ENCODE results near the gene SHOX. TPM values are rescaled to one million over a fixed set of nuclear protein-coding genes. Genes with fewer than 3 reads are reported as not detected.

Gene SHOX
- polyA plus RNA-seq, 2 of the 4 experiments (the other 2 are of a cell fraction): not detected

DNA sequence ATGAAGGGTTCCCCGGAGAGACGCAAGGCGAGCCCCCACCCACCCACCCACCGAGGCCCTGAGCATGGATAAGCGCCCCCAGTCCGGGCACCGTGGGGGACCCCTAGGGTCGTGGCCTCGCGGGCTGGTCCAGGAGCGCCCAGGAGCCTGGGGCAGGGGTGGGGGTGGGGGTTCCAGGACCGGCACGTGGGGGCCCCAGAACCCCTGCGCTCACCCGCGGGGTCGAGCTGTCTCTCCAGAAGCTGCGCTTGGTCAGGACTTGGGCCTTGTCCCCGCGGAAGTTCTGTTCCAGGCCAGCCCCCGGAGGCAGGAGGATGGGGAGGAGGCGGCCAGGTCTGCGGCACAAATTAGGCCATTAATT is 11.2 kb upstream of the SHOX start:
- WGBS (ENCODE audit: missing lambda C conversion rate): 39% methylated on average over 4 of the region's 23 CpGs
- POLR2A ChIA-PET: no interaction called here
- DNase-seq (ENCODE audit: low read depth in 1 of 2, low spot score in 1 of 2) (no peak), ATAC-seq (no peak), FAIRE-seq (no peak)
- Histone ChIP-seq H3K4me1 (no peaks in the 10 kb centered on the region), H3K27ac (no peak overlapping the region), H3K4me2 (no peak overlapping the region), H3K4me3 (no peak overlapping the region), H3K9me3 (no peaks in the 10 kb centered on the region)
- TF ChIP-seq EP300 (IDR thresholded peaks at IDR 0.05) (no peak), BHLHE40 (IDR thresholded peaks at IDR 0.05; ENCODE audit: low read depth, low read length) (no peak), EHF (CRISPR knock-in tag; IDR thresholded peaks at IDR 0.05) (no peak), NR3C1 (IDR thresholded peaks at IDR 0.05) (no peak), ZFP36 (IDR thresholded peaks at IDR 0.05; ENCODE audit: borderline replicate concordance, partially characterized antibody) (no peak), ZC3H11A (IDR thresholded peaks at IDR 0.05) (no peak), SMC3 (IDR thresholded peaks at IDR 0.05) (no peak), KDM5A (IDR thresholded peaks at IDR 0.05) (no peak), ZSCAN20 (CRISPR knock-in tag; IDR thresholded peaks at IDR 0.05) (no peak), TP53 (CRISPR knock-in tag; IDR thresholded peaks at IDR 0.05) (no peak), CEBPB (IDR thresholded peaks at IDR 0.05) (no peak)
- TF ChIP-seq, protein P1, sequence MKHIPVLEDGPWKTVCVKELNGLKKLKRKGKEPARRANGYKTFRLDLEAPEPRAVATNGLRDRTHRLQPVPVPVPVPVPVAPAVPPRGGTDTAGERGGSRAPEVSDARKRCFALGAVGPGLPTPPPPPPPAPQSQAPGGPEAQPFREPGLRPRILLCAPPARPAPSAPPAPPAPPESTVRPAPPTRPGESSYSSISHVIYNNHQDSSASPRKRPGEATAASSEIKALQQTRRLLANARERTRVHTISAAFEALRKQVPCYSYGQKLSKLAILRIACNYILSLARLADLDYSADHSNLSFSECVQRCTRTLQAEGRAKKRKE (CRISPR knock-in tag; IDR thresholded peaks at IDR 0.05; ENCODE audit: low read depth): no peak
- TF ChIP-seq, protein P2, sequence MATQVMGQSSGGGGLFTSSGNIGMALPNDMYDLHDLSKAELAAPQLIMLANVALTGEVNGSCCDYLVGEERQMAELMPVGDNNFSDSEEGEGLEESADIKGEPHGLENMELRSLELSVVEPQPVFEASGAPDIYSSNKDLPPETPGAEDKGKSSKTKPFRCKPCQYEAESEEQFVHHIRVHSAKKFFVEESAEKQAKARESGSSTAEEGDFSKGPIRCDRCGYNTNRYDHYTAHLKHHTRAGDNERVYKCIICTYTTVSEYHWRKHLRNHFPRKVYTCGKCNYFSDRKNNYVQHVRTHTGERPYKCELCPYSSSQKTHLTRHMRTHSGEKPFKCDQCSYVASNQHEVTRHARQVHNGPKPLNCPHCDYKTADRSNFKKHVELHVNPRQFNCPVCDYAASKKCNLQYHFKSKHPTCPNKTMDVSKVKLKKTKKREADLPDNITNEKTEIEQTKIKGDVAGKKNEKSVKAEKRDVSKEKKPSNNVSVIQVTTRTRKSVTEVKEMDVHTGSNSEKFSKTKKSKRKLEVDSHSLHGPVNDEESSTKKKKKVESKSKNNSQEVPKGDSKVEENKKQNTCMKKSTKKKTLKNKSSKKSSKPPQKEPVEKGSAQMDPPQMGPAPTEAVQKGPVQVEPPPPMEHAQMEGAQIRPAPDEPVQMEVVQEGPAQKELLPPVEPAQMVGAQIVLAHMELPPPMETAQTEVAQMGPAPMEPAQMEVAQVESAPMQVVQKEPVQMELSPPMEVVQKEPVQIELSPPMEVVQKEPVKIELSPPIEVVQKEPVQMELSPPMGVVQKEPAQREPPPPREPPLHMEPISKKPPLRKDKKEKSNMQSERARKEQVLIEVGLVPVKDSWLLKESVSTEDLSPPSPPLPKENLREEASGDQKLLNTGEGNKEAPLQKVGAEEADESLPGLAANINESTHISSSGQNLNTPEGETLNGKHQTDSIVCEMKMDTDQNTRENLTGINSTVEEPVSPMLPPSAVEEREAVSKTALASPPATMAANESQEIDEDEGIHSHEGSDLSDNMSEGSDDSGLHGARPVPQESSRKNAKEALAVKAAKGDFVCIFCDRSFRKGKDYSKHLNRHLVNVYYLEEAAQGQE (IDR thresholded peaks at IDR 0.05): no peak
- TF ChIP-seq, protein P3, sequence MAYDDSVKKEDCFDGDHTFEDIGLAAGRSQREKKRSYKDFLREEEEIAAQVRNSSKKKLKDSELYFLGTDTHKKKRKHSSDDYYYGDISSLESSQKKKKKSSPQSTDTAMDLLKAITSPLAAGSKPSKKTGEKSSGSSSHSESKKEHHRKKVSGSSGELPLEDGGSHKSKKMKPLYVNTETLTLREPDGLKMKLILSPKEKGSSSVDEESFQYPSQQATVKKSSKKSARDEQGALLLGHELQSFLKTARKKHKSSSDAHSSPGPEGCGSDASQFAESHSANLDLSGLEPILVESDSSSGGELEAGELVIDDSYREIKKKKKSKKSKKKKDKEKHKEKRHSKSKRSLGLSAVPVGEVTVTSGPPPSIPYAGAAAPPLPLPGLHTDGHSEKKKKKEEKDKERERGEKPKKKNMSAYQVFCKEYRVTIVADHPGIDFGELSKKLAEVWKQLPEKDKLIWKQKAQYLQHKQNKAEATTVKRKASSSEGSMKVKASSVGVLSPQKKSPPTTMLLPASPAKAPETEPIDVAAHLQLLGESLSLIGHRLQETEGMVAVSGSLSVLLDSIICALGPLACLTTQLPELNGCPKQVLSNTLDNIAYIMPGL (CRISPR knock-in tag; IDR thresholded peaks at IDR 0.05; ENCODE audit: borderline replicate concordance): no peak
- TF ChIP-seq, protein P4, sequence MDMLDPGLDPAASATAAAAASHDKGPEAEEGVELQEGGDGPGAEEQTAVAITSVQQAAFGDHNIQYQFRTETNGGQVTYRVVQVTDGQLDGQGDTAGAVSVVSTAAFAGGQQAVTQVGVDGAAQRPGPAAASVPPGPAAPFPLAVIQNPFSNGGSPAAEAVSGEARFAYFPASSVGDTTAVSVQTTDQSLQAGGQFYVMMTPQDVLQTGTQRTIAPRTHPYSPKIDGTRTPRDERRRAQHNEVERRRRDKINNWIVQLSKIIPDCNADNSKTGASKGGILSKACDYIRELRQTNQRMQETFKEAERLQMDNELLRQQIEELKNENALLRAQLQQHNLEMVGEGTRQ (IDR thresholded peaks at IDR 0.05): no peak
- TF ChIP-seq, protein P5, sequence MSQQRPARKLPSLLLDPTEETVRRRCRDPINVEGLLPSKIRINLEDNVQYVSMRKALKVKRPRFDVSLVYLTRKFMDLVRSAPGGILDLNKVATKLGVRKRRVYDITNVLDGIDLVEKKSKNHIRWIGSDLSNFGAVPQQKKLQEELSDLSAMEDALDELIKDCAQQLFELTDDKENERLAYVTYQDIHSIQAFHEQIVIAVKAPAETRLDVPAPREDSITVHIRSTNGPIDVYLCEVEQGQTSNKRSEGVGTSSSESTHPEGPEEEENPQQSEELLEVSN (IDR thresholded peaks at IDR 0.05; ENCODE audit: borderline replicate concordance, low read depth): no peak
- TF ChIP-seq, protein P6, sequence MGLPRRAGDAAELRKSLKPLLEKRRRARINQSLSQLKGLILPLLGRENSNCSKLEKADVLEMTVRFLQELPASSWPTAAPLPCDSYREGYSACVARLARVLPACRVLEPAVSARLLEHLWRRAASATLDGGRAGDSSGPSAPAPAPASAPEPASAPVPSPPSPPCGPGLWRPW (IDR thresholded peaks at IDR 0.05): no peak
- CTCF ChIA-PET: no interaction called here

DNA sequence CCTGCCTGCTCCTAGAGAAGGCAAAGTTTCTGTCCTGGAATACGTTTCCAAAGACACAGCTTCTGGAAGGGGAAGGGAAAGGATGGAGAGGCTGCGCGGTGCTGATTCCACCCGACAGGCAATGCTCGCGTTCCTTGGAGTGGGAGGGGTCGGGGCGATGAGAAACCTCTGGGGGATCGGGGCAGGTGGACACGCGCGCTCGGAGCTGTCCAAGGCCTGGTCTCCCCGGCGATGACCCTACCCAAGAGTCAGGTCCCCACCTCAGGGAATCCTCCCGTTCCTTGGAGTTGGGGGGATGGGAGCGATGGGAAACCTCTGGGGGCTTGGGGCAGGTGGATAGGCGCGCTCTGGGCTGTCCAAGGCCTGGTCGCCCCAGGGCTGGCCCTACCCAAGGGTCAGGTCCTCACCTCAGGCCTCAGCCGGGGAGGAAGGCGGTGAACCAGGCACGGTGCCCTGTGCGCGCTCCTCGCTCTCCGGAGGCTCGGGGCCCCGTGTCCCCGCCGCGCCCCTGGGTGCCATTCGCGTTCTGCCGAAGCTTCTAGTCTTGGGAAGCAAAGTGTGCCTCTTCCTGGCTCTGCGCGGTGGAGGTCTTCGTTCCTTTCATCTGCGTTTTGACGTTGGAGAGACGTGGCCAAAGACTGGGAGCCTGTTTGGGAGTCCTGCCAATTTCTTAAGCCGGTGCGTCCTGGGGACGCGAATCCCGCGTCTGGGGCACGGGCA is 10.6 kb upstream of the SHOX start:
- WGBS (ENCODE audit: missing lambda C conversion rate): 64% methylated on average over 43 of the region's 48 CpGs
- Histone ChIP-seq H3K4me2 (no peak overlapping the region), H3K4me1 (no peaks in the 10 kb centered on the region), H3K27ac (no peak overlapping the region), H3K9me3 (no peaks in the 10 kb centered on the region), H3K4me3 (no peak overlapping the region)
- ChIA-PET POLR2A (no interaction called here), CTCF (no interaction called here)
- ATAC-seq: no peak
- no peak for DNase-seq (ENCODE audit: low read depth in 1 of 2, low spot score in 1 of 2)
- no peak for FAIRE-seq
- TF ChIP-seq JUNB (IDR thresholded peaks at IDR 0.05) (no peak), POLR2AphosphoS2 (conservative IDR thresholded peaks at IDR 0.05; ENCODE audit: low read length) (no peak), CHD4 (IDR thresholded peaks at IDR 0.05; ENCODE audit: borderline replicate concordance) (no peak), KDM5A (IDR thresholded peaks at IDR 0.05) (no peak), CBX2 (IDR thresholded peaks at IDR 0.05; ENCODE audit: borderline replicate concordance, low read depth) (no peak), SMC3 (IDR thresholded peaks at IDR 0.05) (no peak)
- TF ChIP-seq, protein P3 (CRISPR knock-in tag; IDR thresholded peaks at IDR 0.05; ENCODE audit: borderline replicate concordance): no peak
- TF ChIP-seq, protein P5 (IDR thresholded peaks at IDR 0.05; ENCODE audit: borderline replicate concordance, low read depth): no peak
- TF ChIP-seq, protein P7, sequence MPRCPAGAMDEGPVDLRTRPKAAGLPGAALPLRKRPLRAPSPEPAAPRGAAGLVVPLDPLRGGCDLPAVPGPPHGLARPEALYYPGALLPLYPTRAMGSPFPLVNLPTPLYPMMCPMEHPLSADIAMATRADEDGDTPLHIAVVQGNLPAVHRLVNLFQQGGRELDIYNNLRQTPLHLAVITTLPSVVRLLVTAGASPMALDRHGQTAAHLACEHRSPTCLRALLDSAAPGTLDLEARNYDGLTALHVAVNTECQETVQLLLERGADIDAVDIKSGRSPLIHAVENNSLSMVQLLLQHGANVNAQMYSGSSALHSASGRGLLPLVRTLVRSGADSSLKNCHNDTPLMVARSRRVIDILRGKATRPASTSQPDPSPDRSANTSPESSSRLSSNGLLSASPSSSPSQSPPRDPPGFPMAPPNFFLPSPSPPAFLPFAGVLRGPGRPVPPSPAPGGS (IDR thresholded peaks at IDR 0.05): no peak
